Stimulated activated CD8-positive, alpha-beta memory T cell treated with anti-CD3 and anti-CD28 coated beads, Interleukin-2, amount 100 ng/mL, for 48 hours (primary cell): ENCODE data around the gene KCNJ4.

ENCODE experiments used
- DNase-seq, 2 donors: peaks; one replicate each; pipeline ENCODE4 v3.0.0-alpha.2; 2020; ENCODE audit warnings: low read depth in 2 of 2

Gene KCNJ4

GRCh38 chr22:38455076-38455529, at the start of gene KCNJ4:
Gene KCNJ4, minus strand, starts transcription at chr22:38455199. Its CDS starts 27,067 bp downstream, at chr22:38428132.
- DNase-seq = no peak

- DNase-seq = no peak
These were observed 48.0 kb upstream of the KCNJ4 start for GRCh38 chr22:38503021-38503420.

GRCh38 chr22:38501797-38502672, 47.0 kb upstream of the KCNJ4 start:
- DNase-seq = no peak

GRCh38 chr22:38497869-38498268, 42.9 kb upstream of the KCNJ4 start:
- DNase-seq = no peak

GRCh38 chr22:38494939-38495338, 39.9 kb upstream of the KCNJ4 start:
- DNase-seq = no peak

- no peak for DNase-seq
These were observed 39.5 kb upstream of the KCNJ4 start for GRCh38 chr22:38494498-38494897.

- no peak for DNase-seq
These were observed 36.8 kb upstream of the KCNJ4 start for GRCh38 chr22:38491707-38492348.

- no peak for DNase-seq
These were observed 35.9 kb upstream of the KCNJ4 start for GRCh38 chr22:38490915-38491314.

GRCh38 chr22:38490475-38490874, 35.5 kb upstream of the KCNJ4 start:
- no peak for DNase-seq

GRCh38 chr22:38489561-38490145, 34.7 kb upstream of the KCNJ4 start:
- DNase-seq = no peak

GRCh38 chr22:38489142-38489541, 34.1 kb upstream of the KCNJ4 start:
- DNase-seq = no peak

GRCh38 chr22:38487946-38488345, 32.9 kb upstream of the KCNJ4 start:
- DNase-seq = no peak

- DNase-seq = no peak
These were observed 30.8 kb upstream of the KCNJ4 start for GRCh38 chr22:38485783-38486182.

- no peak for DNase-seq
These were observed 29.2 kb upstream of the KCNJ4 start for GRCh38 chr22:38484244-38484643.

- DNase-seq = no peak
These were observed 27.8 kb upstream of the KCNJ4 start for GRCh38 chr22:38482662-38483308.

- DNase-seq = no peak
These were observed 26.9 kb upstream of the KCNJ4 start for GRCh38 chr22:38481871-38482332.

- DNase-seq = no peak
These were observed 26.3 kb upstream of the KCNJ4 start for GRCh38 chr22:38481162-38481870.

- DNase-seq = no peak
These were observed 24.3 kb upstream of the KCNJ4 start for GRCh38 chr22:38479096-38479837.

GRCh38 chr22:38477585-38477984, 22.6 kb upstream of the KCNJ4 start:
- no peak for DNase-seq

GRCh38 chr22:38474003-38474607, 19.1 kb upstream of the KCNJ4 start:
- no peak for DNase-seq
